ENCODE results near the gene TMEM100. TPM values are rescaled to one million over a fixed set of nuclear protein-coding genes. Genes with fewer than 3 reads are reported as not detected.

Gene TMEM100
- polyA plus RNA-seq, 1 of the 3 experiments (the other 2 are of a cell fraction) = 1.7 TPM

DNA sequence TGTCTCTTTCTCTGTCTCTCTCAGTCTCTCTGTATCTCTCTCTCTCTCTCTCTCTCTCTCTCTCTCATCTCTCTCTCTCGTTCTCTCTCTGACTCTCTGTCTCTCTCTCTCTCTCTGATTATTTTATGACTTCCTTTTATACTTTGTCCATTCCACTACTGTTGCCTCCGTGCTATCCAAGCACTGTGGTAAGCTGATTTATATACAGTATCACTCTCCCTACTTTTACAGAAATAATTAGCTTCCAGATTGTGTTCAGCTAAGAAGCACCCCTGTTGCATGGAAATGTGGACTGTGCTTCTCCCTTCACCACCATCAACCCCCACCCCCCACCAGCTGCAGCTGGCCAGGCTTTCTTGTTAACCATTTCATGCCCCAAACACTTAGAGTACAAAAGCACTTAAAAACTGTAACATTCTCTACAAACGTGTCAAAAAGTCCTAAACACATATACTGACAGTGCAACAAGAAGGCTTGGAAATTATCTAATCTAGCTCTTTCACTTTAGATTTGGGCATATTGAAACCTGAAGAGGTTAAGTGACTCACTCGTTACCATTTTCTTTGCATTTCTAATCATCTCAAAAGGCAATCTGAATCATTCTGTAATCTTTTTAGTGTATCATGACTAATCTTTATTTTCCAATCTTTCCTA is 11.6 kb upstream of the TMEM100 start:
- no peak overlapping the region for H3K4me3 ChIP-seq (ENCODE audit: low read depth in 2 of 2, low read length in 1 of 2)
- H4K20me1 ChIP-seq (ENCODE audit: insufficient read depth) = no peaks in the 10 kb centered on the region
- DNase-seq = peak; percentile 44
- H3K4me2 ChIP-seq = peak overlapping the region; percentile 68; the same call in 1 of the 2 replicates
- peaks cover 6% of the 10 kb centered on the region for H3F3A ChIP-seq (replicated peaks; ENCODE audit: insufficient read depth)
- CTCF ChIA-PET = interaction anchor here (0.7 to 16.5 kb wide), 10 partner anchors 13 to 213 kb away, joined by 3 to 175 read pairs (median 18); partner anchors contain the start of genes PCTP and TMEM100
- H3K27ac ChIP-seq (ENCODE audit: low read depth in 2 of 2, low read length in 1 of 2) = peak overlapping the region in 1 of 2 experiments; percentile 32; a peak in 3 of 4 replicates
- no peak overlapping the region for H3K9ac ChIP-seq
- H3K4me1 ChIP-seq (ENCODE audit: control insufficient read depth in 1 of 2, insufficient read depth in 2 of 2, low read depth in 1 of 2, low read length in 1 of 2) = peaks cover 19 to 44% of the 10 kb centered on the region in 2 experiments
- no peaks in the 10 kb centered on the region for H3K9me3 ChIP-seq
- POLR2A ChIA-PET = interaction anchor here (0.8 to 2.0 kb wide), 2 partner anchors 17 to 1954 kb away, joined by 3 to 9 read pairs; partner anchors contain the start of gene PCTP
- H3K27me3 ChIP-seq (ENCODE audit: insufficient read depth) = no peaks in the 10 kb centered on the region
- WGBS (ENCODE audit: low lambda C conversion rate) = 22% methylated on average over 4 of the region's 4 CpGs
- H3K36me3 ChIP-seq (replicated peaks in 1 of 2; ENCODE audit: control insufficient read depth in 1 of 2, insufficient read depth in 2 of 2, low read length in 1 of 2) = no peaks in the 10 kb centered on the region
- TF ChIP-seq YY1 (IDR thresholded peaks at IDR 0.05; ENCODE audit: low read depth) (peak; percentile 32; the same call in 1 of the 2 replicates), CHD2 (IDR thresholded peaks at IDR 0.05; ENCODE audit: low read length, partially characterized antibody) (peak; percentile 48), SMC3 (IDR thresholded peaks at IDR 0.05; ENCODE audit: low read depth, low read length) (no peak), EP300 (IDR thresholded peaks at IDR 0.05; ENCODE audit: borderline replicate concordance in 1 of 2, low read depth in 1 of 2, low read length in 1 of 2) (0 out of 4 replicates have a peak, but pooled peaks of 1 of the 2 experiments have one; percentile 29), JUND (IDR thresholded peaks at IDR 0.05) (peak; percentile 67), MAX (IDR thresholded peaks at IDR 0.05; ENCODE audit: low read depth) (no peak), PBX3 (IDR thresholded peaks at IDR 0.05) (peak; percentile 24; the same call in 1 of the 2 replicates), ZBTB33 (IDR thresholded peaks at IDR 0.05; ENCODE audit: borderline replicate concordance, low read depth) (0 out of 2 replicates have a peak, but pooled peaks have one; percentile 5), FOSL2 (IDR thresholded peaks at IDR 0.05; ENCODE audit: borderline replicate concordance, low read depth) (peak; percentile 76), TCF12 (IDR thresholded peaks at IDR 0.05) (peak; percentile 59)
- H3K79me2 ChIP-seq (ENCODE audit: insufficient read depth) = no peaks in the 10 kb centered on the region
- H2AFZ ChIP-seq (ENCODE audit: low read depth) = peak overlapping the region; percentile 50
- H3K9me2 ChIP-seq = no peaks in the 10 kb centered on the region

DNA sequence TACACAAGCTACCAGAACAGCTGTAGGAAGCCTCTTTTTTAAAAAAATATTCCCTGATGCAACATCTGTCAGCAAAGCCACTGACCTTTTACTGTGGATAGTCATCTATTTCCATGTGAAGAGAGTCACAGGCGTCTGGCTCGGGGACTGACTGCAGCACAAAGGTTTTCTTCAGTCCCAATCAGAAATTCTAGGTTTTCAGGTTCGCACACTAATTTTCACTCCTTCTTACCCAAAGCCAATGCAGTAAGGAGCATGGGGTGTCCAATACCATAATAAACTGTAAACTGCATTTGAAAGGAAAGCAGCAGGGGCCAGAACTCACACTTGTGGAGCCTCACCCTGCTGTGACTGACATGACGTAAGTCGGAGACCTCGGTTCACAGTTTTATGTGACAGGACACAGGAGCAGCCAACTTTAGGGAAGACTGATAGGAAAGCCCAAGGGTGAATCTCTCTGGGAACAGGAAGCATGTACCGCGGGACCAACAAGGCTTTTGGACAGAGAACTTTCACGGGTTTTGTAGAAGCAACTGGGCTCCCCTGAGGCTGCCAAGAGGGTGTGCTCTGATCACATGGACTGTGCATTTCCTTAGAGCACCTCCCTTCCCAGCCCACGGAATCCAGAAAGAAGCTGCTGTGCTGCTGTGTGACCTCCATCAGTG is 9.1 kb upstream of the TMEM100 start:
- 75% methylated on average over 10 of the region's 10 CpGs for WGBS (ENCODE audit: low lambda C conversion rate)
- H3K4me1 ChIP-seq (ENCODE audit: control insufficient read depth in 1 of 2, insufficient read depth in 2 of 2, low read depth in 1 of 2, low read length in 1 of 2) = peaks cover 26 to 64% of the 10 kb centered on the region in 2 experiments
- TF ChIP-seq SMC3 (IDR thresholded peaks at IDR 0.05; ENCODE audit: low read depth, low read length) (no peak), ELF1 (IDR thresholded peaks at IDR 0.05) (no peak), MXI1 (IDR thresholded peaks at IDR 0.05; ENCODE audit: low read depth, low read length) (no peak), PBX3 (IDR thresholded peaks at IDR 0.05) (no peak), REST (IDR thresholded peaks at IDR 0.05; ENCODE audit: low read depth, low read length) (no peak), RXRA (IDR thresholded peaks at IDR 0.05; ENCODE audit: borderline replicate concordance, low read depth) (no peak), EP300 (IDR thresholded peaks at IDR 0.05; ENCODE audit: borderline replicate concordance in 1 of 2, low read depth in 1 of 2, low read length in 1 of 2) (no peak)
- peak overlapping the region in 1 of 2 experiments; percentile 44; a peak in 1 of 4 replicates for H3K27ac ChIP-seq (ENCODE audit: low read depth in 2 of 2, low read length in 1 of 2)
- POLR2A ChIA-PET = interaction anchor here (1.1 kb wide), 1 partner anchor 19 kb away, joined by 4 read pairs; the partner anchor contains the start of gene PCTP
- CTCF ChIA-PET = interaction anchor here (0.7 to 16.5 kb wide), 8 partner anchors 11 to 218 kb away, joined by 3 to 175 read pairs (median 4); partner anchors contain the start of genes PCTP and TMEM100
- no peaks in the 10 kb centered on the region for H4K20me1 ChIP-seq (ENCODE audit: insufficient read depth)
- H3K79me2 ChIP-seq (ENCODE audit: insufficient read depth) = no peaks in the 10 kb centered on the region
- no peak for DNase-seq
- no peaks in the 10 kb centered on the region for H3K9me3 ChIP-seq
- H3K9me2 ChIP-seq = no peaks in the 10 kb centered on the region
- H3F3A ChIP-seq (replicated peaks; ENCODE audit: insufficient read depth) = peaks cover 6% of the 10 kb centered on the region
- no peak overlapping the region for H2AFZ ChIP-seq (ENCODE audit: low read depth)
- H3K9ac ChIP-seq = no peak overlapping the region
- H3K36me3 ChIP-seq (replicated peaks in 1 of 2; ENCODE audit: control insufficient read depth in 1 of 2, insufficient read depth in 2 of 2, low read length in 1 of 2) = no peaks in the 10 kb centered on the region
- no peak overlapping the region for H3K4me3 ChIP-seq (ENCODE audit: low read depth in 2 of 2, low read length in 1 of 2)
- H3K27me3 ChIP-seq (ENCODE audit: insufficient read depth) = no peaks in the 10 kb centered on the region
- H3K4me2 ChIP-seq = peak overlapping the region; percentile 9; the same call in 1 of the 2 replicates

Measured in SK-N-SH (cell line).